AG04450 (cell line): ENCODE data around the gene NLGN1. TPM values are rescaled to one million over a fixed set of nuclear protein-coding genes. Genes with fewer than 3 reads are reported as not detected.

Experiments
- CTCF ChIA-PET: fragments of 300-600, 350-600 bp; formaldehyde crosslinking; extraction: SDS; loops from one replicate; lab custom pipeline; 2022; ENCODE audit warnings: antibody characterized with exemption, inconsistent platforms; lab: Charles Lee
- POLR2A ChIA-PET: fragments of 350-600 bp; formaldehyde crosslinking; extraction: SDS; loops from one replicate; lab custom pipeline; 2021; ENCODE audit warnings: antibody characterized with exemption, inconsistent platforms; lab: Yijun Ruan, JAX
- DNase-seq: peaks from one replicate; pipeline ENCODE4 v3.0.0-alpha.2; 2011; ENCODE audit warnings: low read depth, low spot score
- H3K27ac ChIP-seq: one replicate; pipeline ENCODE4 v1.5.1; 2012; ENCODE audit warnings: low read depth, low read length, control low read depth
- H3K27me3 ChIP-seq: one replicate; pipeline ENCODE4 v1.6.0; 2012; ENCODE audit warnings: low read length; ENCODE audit not compliant: control insufficient read depth, insufficient read depth
- H3K4me3 ChIP-seq: 2 replicates; pipeline ENCODE4 v1.5.1; 2011; ENCODE audit warnings: mild to moderate bottlenecking, low read depth, low read length, control low read depth
- H3K9me3 ChIP-seq: 2 replicates; pipeline ENCODE4 v1.5.1; 2012; ENCODE audit warnings: low read length; ENCODE audit not compliant: control insufficient read depth, insufficient read depth
- CTCF ChIP-seq: IDR thresholded peaks from 2 replicates; pipeline ENCODE4 v1.5.1; 2011; ENCODE audit warnings: low read depth, low read length, control low read depth, inconsistent platforms
- polyA plus RNA-seq: library from polyadenylated mRNA; depleted of rRNA; stranded (reverse); fragments of >200 nt; gene quantifications from 2 replicates; pipeline ENCODE4 v1.2.3, GENCODE V29; 2011

NLGN1 gene
- polyA plus RNA-seq, 1 experiment: 1.7 TPM

GRCh38 chr3:173993299-173993698, 595.8 kb downstream of the NLGN1 start:
- POLR2A ChIA-PET: no interaction called here
- no peak for DNase-seq
- peak; percentile 43 for TF ChIP-seq CTCF
- no peaks in the 10 kb centered on the region for H3K27me3 ChIP-seq
- no peaks in the 10 kb centered on the region for H3K9me3 ChIP-seq
- CTCF ChIA-PET: interaction anchor here (0.7 to 2.3 kb wide), 7 partner anchors 10 to 1613 kb away, joined by 3 to 9 read pairs (median 4); no protein-coding TSS in a partner anchor
- no peak overlapping the region for H3K4me3 ChIP-seq
- no peak overlapping the region for H3K27ac ChIP-seq

GRCh38 chr3:174000675-174001074, 603.1 kb downstream of the NLGN1 start:
- Histone ChIP-seq H3K4me3 (no peak overlapping the region), H3K9me3 (no peaks in the 10 kb centered on the region), H3K27me3 (no peaks in the 10 kb centered on the region), H3K27ac (no peak overlapping the region)
- no peak for TF ChIP-seq CTCF
- CTCF ChIA-PET: no interaction called here
- POLR2A ChIA-PET: no interaction called here
- no peak for DNase-seq

- DNase-seq: no peak
- CTCF ChIA-PET: interaction anchor here (0.6 to 1.3 kb wide), 3 partner anchors 10 to 1152 kb away, joined by 3 to 9 read pairs (median 3); no protein-coding TSS in a partner anchor
- Histone ChIP-seq H3K27me3 (no peaks in the 10 kb centered on the region), H3K4me3 (no peak overlapping the region), H3K27ac (no peak overlapping the region), H3K9me3 (no peaks in the 10 kb centered on the region)
- peak; percentile 45 for TF ChIP-seq CTCF
- POLR2A ChIA-PET: no interaction called here
Measured at GRCh38 chr3:174002543-174002942, 605.0 kb downstream of the NLGN1 start.

- Histone ChIP-seq H3K9me3 (no peaks in the 10 kb centered on the region), H3K4me3 (no peak overlapping the region), H3K27me3 (no peaks in the 10 kb centered on the region), H3K27ac (no peak overlapping the region)
- CTCF ChIA-PET: no interaction called here
- no peak for TF ChIP-seq CTCF
- DNase-seq: no peak
- POLR2A ChIA-PET: no interaction called here
Measured at GRCh38 chr3:174010907-174011306, 613.4 kb downstream of the NLGN1 start.

- TF ChIP-seq CTCF: no peak
- H3K27me3 ChIP-seq: no peaks in the 10 kb centered on the region
- ChIA-PET CTCF (no interaction called here), POLR2A (no interaction called here)
- no peak overlapping the region for H3K27ac ChIP-seq
- peak; percentile 33 for DNase-seq
- H3K9me3 ChIP-seq: no peaks in the 10 kb centered on the region
- no peak overlapping the region for H3K4me3 ChIP-seq
Measured at GRCh38 chr3:174016186-174016585, 618.6 kb downstream of the NLGN1 start.
